Testis (tissue), 3 donors: ENCODE results near the gene CLEC16A. TPM values are rescaled to one million over a fixed set of nuclear protein-coding genes. Genes with fewer than 3 reads are reported as not detected.

Experiments
- DNase-seq: peaks from one replicate; pipeline ENCODE4 v3.0.0-alpha.2; 2019
- H3K27ac ChIP-seq, 2 donors: fragments of 200-600 bp; sonication (generic); one replicate each; pipeline ENCODE4 v1.5.1; 2019
- H3K27me3 ChIP-seq: fragments of 200-600 bp; sonication (generic); one replicate; pipeline ENCODE4 v1.5.1; 2019
- H3K36me3 ChIP-seq: fragments of 200-600 bp; sonication (generic); one replicate; pipeline ENCODE4 v1.5.1; 2017; ENCODE audit warnings: low read depth; ENCODE audit errors: missing control alignments
- H3K4me1 ChIP-seq: fragments of 200-600 bp; sonication (generic); one replicate; pipeline ENCODE4 v1.5.1; 2019
- H3K4me3 ChIP-seq, 2 donors: fragments of 200-600 bp; sonication (generic); one replicate each; pipeline ENCODE4 v1.5.1; 2017 to 2019
- H3K9me3 ChIP-seq: fragments of 200-600 bp; sonication (generic); one replicate; pipeline ENCODE4 v1.5.1; 2017
- CTCF ChIP-seq, 3 experiments: fragments of 450-650 bp in 2 of 3; fragments of 200-600 bp in 1 of 3; sonication (generic) in 1 of 3; IDR thresholded peaks; one replicate each; pipeline ENCODE4 v1.5.1; 2016 to 2019; ENCODE audit warnings: antibody characterized with exemption in 3 of 3, mild to moderate bottlenecking in 2 of 3, moderate library complexity in 1 of 3
- POLR2A ChIP-seq: fragments of 450-650 bp; IDR thresholded peaks from one replicate; pipeline ENCODE4 v1.6.1; 2017; ENCODE audit warnings: antibody characterized with exemption, mild to moderate bottlenecking, moderate library complexity
- WGBS, 2 donors: methylation state at CpG; one replicate each; pipeline ENCODE4 v1.1.5; 2018; 5-methylcytosine and 5-hydroxymethylcytosine counted together
- intact Hi-C: fragments of 100-400 bp; cut with DNase I; formaldehyde crosslinking; loops from one replicate; pipeline ENCODE4 v1.15.1; 2023; ENCODE audit warnings: low total_unique reads
- polyA plus RNA-seq: library from polyadenylated mRNA; stranded (reverse); fragments of 350-450 nt; fragmentation: Illumina TruSeq; extraction: RNeasy Lipid Tissue Mini Kit (QIAGEN cat#74804); gene quantifications from one replicate; pipeline ENCODE4 v1.2.3, GENCODE V29; 2014; ENCODE audit warnings: low read depth, low replicate concordance; ENCODE audit not compliant: insufficient read depth
- total RNA-seq, 2 donors: library from RNA; depleted of rRNA; stranded (reverse); fragments of >200 nt; gene quantifications; one replicate each; pipeline ENCODE4 v1.2.3, GENCODE V29; 2016

CLEC16A gene
- total and polyA plus RNA-seq, 3 donors from 2014 or later = 93.9 to 126 (median 122) TPM

- TF ChIP-seq CTCF (IDR thresholded peaks at IDR 0.05) (no peak), POLR2A (no peak)
- 63 to 74% methylated on average over 1 of the region's 1 CpG for WGBS, 2 donors
- Histone ChIP-seq H3K36me3 (no peaks in the 10 kb centered on the region), H3K9me3 (no peaks in the 10 kb centered on the region), H3K27me3 (no peaks in the 10 kb centered on the region), H3K4me3 (no peak overlapping the region), H3K27ac (peak overlapping the region in 1 of 2 donors; percentile 44), H3K4me1 (peaks cover 11% of the 10 kb centered on the region)
- intact Hi-C loops = no loop called here
- DNase-seq = no peak
Measured at GRCh38 chr16:11011326-11011725, 67.0 kb downstream of the CLEC16A start.

- Histone ChIP-seq H3K9me3 (no peaks in the 10 kb centered on the region), H3K36me3 (no peaks in the 10 kb centered on the region), H3K27me3 (no peaks in the 10 kb centered on the region), H3K27ac (no peak overlapping the region), H3K4me1 (peaks cover 11% of the 10 kb centered on the region), H3K4me3 (no peak overlapping the region)
- 90 to 94% methylated on average over 8 of the region's 8 CpGs for WGBS, 2 donors
- no peak for DNase-seq
- intact Hi-C loops = no loop called here
- TF ChIP-seq POLR2A (no peak), CTCF (IDR thresholded peaks at IDR 0.05) (no peak)
Measured at GRCh38 chr16:11012841-11013240, 68.5 kb downstream of the CLEC16A start.

GRCh38 chr16:11014136-11014535, 69.8 kb downstream of the CLEC16A start:
- H3K4me1 ChIP-seq = peaks cover 11% of the 10 kb centered on the region
- DNase-seq = no peak
- H3K27ac ChIP-seq = no peak overlapping the region
- no peaks in the 10 kb centered on the region for H3K9me3 ChIP-seq
- H3K36me3 ChIP-seq = no peaks in the 10 kb centered on the region
- intact Hi-C loops = no loop called here
- no peak for TF ChIP-seq POLR2A
- no peak for TF ChIP-seq CTCF (IDR thresholded peaks at IDR 0.05)
- no peak overlapping the region for H3K4me3 ChIP-seq
- H3K27me3 ChIP-seq = no peaks in the 10 kb centered on the region
- WGBS, 2 donors = 91% methylated on average over 4 of the region's 4 CpGs

GRCh38 chr16:11015076-11015475, 70.7 kb downstream of the CLEC16A start:
- Histone ChIP-seq H3K27ac (no peak overlapping the region), H3K27me3 (no peaks in the 10 kb centered on the region), H3K36me3 (no peaks in the 10 kb centered on the region), H3K4me3 (no peak overlapping the region), H3K4me1 (peaks cover 11% of the 10 kb centered on the region), H3K9me3 (no peaks in the 10 kb centered on the region)
- 84 to 95% methylated on average over 5 to 6 of the region's 6 CpGs for WGBS, 2 donors
- DNase-seq = no peak
- intact Hi-C loops = no loop called here
- TF ChIP-seq POLR2A (no peak), CTCF (IDR thresholded peaks at IDR 0.05) (no peak)

GRCh38 chr16:11015607-11016006, 71.2 kb downstream of the CLEC16A start:
- Histone ChIP-seq H3K36me3 (no peaks in the 10 kb centered on the region), H3K27ac (no peak overlapping the region), H3K9me3 (no peaks in the 10 kb centered on the region), H3K4me1 (peaks cover 5% of the 10 kb centered on the region), H3K4me3 (no peak overlapping the region), H3K27me3 (no peaks in the 10 kb centered on the region)
- intact Hi-C loops = no loop called here
- WGBS, 2 donors = 93 to 97% methylated on average over 5 of the region's 5 CpGs
- no peak for DNase-seq
- TF ChIP-seq POLR2A = no peak
- no peak for TF ChIP-seq CTCF (IDR thresholded peaks at IDR 0.05)
